Measurements from ENCODE around the gene RPE65. TPM values are rescaled to one million over a fixed set of nuclear protein-coding genes. Genes with fewer than 3 reads are reported as not detected.

The RPE65 gene
- total and polyA plus RNA-seq, 2 of the 8 experiments (the other 6 are each of a cell fraction or from before 2014, with no cell fraction given) = not detected

DNA sequence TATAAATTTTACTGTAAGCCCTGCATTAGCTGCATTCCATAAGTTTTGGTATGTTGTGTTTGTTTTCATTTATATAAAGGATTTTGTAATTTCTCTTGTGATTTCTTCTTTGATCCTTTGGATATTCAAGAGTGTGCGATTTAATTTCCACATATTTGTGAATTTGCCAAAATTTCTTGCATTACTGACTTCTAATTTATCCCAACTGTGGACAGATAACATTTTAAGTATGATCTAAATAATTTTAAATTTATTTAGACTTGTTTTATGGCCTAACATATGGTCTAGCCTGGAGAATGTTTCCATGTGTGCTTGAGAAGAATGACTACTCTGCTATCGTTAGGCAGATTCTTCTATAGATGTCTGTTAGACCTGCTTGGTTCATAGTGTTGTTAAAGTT, 23.2 kb downstream of the RPE65 start (continued):
- TF ChIP-seq SP4 (IDR thresholded peaks at IDR 0.05; ENCODE audit: low read length) (no peak), SUZ12 (IDR thresholded peaks at IDR 0.05; ENCODE audit: low read length) (no peak), KDM4A (IDR thresholded peaks at IDR 0.05; ENCODE audit: low read depth, low read length, severe bottlenecking) (no peak), EZH2 (IDR thresholded peaks at IDR 0.05; ENCODE audit: low read depth, low read length, severe bottlenecking) (no peak), MAFK (IDR thresholded peaks at IDR 0.05; ENCODE audit: low read depth, low read length) (no peak), CBX8 (IDR thresholded peaks at IDR 0.05; ENCODE audit: borderline replicate concordance, low read depth, low read length) (no peak)

Data from H1 (cell line).